Activated CD4-positive, alpha-beta T cell treated with anti-CD3 and anti-CD28 coated beads, Interleukin-2, Interleukin-4, amounts not matched to agents 100 ng/mL and 50 ng/mL, durations not matched to agents 16 hours and 8 hours (primary cell): ENCODE results near the gene PRKCQ.
A peak's percentile ranks its signal among the peaks of the same experiment; 100 is the strongest.

ENCODE experiments used
- DNase-seq: peaks from one replicate; pipeline ENCODE4 v3.0.0-alpha.2; 2020; ENCODE audit warnings: low spot score

The PRKCQ gene

DNA sequence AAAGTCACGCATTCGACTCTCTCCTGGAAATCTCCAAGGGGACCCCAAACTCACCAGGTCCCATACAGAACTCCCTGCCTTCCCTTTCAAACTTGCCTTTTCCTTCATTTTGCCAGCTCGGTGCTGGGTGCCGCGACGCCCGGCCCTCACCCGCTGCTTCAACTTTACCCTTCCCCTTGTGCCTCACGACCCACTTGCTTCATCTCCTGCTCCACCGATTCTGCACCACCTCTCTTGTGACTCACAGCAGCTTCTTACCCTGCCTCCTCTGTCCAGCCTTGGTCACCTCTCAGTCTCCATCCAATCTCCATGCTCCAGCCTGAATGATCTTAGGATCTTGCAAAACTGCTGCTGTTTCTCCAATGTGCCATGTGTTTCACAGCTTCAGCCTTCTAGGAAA lies 59.9 kb downstream of the PRKCQ start:
- no peak for DNase-seq

DNA sequence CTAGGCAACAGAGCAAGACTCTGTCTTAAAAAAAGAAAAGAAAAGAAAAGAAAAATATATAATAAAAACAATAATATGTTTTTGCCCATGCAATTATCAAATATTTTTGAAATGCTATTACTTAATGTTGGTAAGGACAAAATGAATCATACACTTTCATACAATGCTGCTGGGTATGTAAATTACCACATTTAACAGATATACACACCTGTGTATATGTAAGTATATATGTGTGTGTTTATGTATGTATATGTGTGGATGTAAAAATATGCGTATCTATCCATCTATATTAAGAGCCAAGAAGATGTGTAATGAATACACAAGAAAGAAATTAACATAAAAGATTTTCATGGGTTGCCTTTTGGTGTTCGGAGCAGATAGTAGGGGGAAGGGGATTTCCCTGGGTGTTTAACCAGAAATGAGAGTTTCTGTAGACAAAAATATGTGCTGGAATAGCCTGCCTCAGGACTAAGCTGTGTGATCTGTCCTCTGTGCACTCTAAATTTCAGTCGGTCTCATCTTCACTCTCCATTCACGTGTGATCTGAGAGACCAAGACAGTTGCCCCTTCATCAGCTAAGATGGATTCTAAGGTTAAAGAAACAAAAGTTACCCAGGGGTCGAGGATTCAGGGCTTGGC lies 61.2 kb downstream of the PRKCQ start:
- DNase-seq: peak; percentile 48

DNA sequence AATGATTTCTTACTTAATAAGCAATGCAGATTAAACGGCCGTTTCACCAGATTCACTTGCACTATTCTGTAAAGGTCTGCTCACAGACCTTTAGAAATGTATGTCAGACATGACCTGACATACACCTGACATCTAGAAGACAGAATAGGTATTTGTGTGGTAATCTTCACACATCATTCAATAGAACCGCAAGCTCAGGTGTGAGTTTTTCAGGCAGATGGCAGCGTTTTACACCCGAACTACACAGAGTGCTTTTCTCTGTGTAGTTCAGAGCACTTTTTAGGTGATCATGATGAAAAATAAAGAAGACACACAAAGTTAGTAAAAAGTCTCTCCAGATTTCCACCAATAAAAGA lies 63.2 kb downstream of the PRKCQ start:
- no peak for DNase-seq

DNA sequence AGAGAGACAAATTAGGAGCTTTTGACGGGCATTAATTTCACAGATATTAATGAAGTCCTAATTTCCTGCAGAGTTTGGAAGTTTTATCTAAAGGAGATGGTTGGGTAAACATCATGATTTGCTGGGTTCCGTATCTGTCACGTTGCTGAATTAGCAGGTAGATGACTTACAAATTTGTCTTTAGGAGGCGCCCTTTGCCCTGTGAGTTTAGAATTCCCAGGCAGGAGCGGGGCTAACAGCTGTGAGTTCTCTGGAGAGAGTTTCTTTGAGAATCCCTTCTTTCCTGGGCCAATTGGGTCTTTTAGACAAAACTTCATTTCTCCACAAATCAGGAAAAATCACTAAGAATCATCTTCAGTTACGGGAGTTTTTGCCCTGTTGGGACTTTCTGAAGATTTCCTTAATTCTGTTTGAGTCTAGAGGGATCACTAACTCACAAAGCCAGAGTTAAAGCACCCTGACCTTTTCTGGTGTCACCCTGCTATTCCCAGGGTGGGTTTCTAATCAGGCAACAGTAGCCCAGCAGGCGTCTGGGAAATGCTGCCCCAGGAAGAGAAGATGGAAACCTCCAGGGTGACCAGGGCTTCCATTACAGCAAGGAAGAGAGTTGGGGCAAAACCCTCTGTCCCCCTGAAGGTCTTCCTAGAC lies 63.7 kb downstream of the PRKCQ start:
- DNase-seq: no peak

DNA sequence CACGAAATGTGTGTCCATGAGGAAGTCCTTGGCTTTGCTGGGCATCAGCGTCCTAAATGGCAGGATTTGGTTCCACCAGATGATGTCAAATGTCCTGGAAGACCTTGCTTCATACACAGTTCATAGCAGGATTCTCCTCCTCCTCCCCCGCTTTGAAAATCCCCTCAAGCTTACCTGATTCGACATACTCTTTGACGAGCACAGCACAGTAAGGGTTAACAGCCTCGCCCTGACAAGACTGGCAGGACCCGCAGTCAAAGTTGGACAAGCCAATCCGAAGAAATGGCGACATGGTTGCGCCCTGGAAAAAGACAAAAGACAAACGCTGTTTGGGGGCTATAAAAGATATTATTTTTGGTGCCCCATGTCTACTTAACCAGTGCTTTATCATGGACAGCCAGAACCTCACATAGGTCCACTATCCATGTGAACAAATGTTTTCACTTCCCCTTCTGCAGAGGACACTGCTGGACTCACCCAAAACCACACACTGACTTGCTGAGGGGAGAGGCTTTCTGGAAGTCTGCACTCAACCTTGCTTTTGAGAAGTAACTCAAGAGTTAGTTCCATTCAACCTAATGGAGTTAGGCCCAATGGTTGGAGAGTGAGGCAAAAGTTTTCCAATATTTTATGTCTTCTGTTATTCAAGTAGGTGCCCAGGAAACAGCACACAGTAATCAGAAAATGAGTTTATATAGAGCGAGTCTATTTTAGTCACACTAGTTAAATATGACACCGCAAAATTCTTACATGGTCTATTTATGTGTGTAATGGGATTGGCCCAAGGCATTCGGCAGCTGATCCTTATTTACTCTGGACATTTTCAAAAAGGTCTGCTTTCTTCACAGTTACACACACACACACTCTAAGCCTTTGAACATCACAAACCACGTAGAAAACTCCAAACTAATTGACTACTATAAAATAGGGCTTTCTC lies 65.0 kb downstream of the PRKCQ start:
- no peak for DNase-seq

DNA sequence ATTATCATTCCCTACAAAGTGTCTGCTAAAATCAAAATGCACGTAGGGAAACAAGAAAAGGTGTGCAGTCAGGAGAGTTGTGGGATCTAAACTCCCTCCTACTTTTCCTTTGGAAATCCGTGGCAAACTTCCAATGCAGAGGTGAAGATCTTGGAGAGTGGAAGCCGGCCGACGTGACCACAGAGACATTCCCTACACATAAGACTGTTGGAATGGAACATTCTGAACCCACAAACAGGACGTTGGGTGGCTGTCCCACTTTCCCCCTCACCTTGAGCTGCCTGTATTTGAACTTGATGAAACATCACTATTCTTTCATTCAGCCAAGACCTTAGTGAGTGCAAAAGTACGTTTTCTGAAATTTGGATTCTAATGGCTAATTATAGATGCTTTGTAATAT lies 65.9 kb downstream of the PRKCQ start:
- DNase-seq: no peak

DNA sequence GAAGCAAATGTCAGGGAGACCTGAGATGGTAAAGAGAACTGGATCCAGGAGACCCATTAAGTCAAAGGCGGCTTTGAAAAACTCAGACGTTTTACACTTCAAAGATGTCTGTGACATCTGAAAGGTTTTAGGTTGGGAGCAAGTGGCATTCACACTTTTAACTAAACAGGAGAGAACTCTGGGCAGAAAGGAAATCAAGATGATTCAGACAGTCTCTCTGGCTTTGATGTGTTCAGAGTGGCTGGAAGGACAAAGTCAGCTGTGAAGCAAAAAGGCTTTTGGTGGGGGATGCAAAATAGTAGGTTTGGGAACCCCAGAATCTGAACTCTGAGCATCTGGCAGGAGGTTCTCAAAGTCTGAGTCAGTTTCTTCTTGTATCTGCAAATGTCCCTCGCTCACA lies 66.6 kb downstream of the PRKCQ start:
- DNase-seq: peak; percentile 69

DNA sequence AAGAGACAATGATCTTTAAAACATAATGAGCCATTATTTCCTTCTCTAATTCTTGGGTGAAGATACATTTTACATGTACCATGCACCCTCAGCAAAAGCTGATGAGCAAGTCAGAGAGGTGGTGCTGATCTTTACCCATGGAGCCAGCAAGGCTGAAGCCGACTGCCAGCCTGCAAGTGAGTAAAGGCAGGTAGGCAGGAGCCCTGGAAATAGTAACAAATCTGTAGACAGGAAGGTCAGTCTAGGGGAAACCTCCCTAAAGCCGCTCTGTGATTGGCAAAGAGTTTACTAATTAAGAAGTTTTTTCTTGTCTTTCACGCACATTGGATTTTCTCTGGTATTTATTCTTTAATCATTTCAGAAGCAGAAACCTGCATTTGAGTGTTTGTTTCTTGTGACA lies 67.9 kb downstream of the PRKCQ start:
- no peak for DNase-seq

DNA sequence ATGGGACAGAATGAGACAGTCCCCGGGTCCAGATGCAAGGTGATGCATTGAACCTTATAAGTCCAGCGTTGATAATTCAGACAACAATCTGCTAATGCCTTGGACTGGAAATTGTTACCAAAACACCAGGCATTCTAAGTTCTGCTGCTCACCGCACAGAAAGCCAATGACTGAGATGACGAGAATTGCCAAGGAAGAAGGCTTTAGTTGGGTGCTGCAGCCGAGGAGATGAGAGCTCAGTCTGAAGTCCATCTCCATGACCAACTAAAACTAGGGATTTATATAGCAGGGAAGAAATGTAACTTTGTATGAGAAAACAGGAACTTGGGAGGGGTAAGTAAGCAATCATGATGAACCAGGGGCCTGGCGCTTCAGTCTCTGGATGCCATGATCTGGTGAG lies 68.7 kb downstream of the PRKCQ start:
- DNase-seq: no peak

DNA sequence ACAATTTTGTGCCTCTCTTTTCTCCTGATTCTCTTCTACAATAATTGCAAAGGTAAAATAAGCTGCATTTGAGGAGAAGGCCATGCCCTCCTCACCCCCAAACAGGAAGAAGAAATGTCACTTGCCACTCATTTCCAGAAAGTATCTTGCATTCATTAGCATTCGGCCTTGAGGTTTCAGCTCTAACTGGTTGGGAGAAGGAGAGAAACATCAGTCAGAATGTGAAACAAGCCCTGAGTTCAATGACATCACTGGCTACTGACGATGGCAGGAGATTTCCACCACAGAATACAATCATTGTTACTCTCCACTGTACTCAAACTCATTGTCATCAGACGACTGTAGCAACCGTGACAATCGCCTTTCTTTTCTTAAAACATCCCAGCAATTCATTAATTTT lies 72.8 kb downstream of the PRKCQ start:
- DNase-seq: peak; percentile 93

DNA sequence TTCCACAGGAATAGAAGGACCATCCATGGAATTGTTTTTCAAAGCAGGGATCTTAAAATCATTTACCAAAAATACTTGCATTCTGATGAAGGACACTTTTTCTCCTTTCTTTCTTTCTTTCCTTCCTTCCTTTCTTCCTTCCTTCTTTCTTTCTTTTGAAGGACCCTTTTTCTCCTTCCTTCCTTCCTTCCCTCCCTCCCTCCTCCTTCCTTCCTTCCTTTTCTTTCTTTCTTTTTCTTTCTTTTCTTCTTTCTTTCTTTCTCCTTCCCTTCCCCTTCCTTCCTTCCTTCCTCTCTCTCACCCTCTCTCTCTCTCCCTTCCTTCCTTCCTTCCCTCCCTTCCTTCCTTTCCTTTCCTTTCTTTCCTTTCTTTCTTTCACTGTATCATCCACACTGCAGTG lies 74.8 kb downstream of the PRKCQ start:
- no peak for DNase-seq

DNA sequence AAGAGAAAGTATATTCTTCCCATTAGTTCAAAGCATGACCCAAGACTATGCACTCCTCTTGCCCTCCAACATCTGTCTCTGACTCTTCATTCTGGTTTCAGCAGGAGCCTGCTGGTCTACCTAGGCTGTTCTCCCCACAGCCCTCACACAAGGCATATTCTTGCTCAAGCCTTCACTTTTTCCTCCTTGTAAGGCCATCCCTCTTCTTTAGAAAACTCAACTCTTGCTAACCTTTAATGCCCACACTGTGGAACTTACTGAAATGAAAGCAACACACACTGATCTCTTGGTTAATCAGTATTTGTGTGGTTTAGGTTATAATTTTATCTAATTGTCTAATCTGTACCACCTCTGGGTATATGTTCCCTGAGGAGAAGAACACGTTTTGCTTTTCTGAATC lies 75.8 kb downstream of the PRKCQ start:
- peak; percentile 28 for DNase-seq

DNA sequence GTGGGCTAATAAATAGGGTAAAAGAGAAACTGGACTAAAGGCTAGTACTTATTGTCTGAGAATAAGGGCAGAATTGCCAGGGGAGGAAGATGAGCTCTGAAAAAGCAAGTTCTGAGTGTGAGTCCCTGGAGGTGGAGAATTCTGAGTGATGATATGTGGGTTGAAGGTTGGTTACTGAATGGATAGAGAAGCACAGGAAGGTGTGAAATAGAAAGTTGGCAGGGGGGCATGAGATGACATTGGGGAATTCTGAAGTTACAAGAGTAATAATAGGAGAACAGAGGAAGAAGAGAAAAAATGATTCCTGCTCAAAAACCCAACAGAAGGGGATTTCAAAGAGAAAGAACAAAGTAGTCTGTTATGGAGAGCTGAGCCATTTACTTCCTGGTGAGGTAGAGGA lies 76.9 kb downstream of the PRKCQ start:
- DNase-seq: no peak

DNA sequence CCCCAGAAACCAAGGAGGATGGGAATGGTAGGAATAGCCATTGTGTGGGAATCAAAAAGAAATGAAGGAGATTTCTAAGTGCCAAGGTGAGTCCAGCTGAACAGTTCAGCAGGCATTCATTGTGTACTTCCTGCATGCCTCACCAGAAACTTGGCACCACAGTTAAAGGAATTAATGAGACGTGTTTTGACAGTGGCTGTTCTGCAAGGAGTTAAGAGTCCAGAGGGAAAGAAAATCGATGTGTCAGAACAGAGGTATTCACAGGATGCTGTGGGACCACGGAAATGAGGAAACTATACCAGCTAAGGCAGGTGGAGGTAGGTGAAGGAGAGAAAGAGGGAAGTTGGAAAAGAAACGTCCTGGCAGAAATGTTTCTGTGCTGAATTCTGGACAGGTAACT lies 78.1 kb downstream of the PRKCQ start:
- no peak for DNase-seq

DNA sequence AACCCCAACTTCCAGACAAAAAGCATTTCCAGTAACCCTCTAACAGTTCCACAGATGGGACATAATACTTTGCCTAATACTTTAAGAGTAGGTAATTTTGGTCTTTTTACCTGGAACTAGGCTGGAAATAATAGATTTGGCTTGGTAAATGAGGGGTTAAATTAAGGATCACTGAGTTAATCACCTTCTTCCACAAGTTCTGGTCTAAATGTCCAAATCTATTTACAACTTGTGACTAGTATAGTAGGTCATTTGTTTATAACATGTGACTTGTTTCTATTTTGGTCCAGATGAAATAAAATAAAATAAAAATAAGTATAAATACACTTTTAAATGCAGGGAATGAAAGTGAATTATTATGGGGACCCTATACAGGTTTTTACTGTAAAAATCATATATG lies 80.1 kb downstream of the PRKCQ start:
- no peak for DNase-seq

DNA sequence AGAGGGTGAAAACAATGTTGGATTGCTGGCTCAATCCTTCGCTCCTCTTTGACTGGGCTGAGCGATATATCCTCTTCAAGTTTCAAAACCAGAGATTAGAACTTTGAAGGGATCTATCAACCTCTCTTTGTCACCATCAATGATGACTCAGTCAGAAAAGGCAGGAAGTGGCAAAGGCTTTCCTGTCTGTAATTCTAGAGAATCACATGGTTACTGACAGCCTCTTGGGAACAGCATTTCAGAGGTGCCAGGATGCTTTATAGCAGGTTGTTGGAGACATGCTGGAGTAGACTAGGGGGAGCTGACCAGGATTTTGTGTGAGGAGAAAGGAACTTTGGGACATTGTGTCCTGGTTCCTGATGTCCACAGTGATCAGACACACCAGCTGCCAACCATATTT lies 81.3 kb downstream of the PRKCQ start:
- DNase-seq: peak; percentile 88

DNA sequence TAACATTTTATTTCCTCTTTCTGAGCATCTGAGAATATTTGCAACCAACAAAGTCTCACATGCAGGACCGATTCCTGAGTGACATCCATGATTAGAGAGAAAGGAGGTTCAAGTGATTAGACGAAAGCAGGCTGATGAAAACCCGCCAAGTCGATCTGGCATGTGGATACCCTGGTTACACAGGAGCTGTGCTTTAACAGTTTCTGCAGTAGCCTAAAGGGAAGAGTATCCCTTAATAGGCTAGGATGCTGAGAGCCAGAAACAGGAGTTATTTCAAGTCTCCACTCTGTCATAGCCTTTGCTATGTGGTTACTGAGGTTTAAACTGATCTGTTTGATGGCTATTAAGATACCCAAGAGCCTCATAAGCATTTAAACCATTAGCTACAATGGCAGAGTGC lies 82.5 kb downstream of the PRKCQ start:
- DNase-seq: no peak

DNA sequence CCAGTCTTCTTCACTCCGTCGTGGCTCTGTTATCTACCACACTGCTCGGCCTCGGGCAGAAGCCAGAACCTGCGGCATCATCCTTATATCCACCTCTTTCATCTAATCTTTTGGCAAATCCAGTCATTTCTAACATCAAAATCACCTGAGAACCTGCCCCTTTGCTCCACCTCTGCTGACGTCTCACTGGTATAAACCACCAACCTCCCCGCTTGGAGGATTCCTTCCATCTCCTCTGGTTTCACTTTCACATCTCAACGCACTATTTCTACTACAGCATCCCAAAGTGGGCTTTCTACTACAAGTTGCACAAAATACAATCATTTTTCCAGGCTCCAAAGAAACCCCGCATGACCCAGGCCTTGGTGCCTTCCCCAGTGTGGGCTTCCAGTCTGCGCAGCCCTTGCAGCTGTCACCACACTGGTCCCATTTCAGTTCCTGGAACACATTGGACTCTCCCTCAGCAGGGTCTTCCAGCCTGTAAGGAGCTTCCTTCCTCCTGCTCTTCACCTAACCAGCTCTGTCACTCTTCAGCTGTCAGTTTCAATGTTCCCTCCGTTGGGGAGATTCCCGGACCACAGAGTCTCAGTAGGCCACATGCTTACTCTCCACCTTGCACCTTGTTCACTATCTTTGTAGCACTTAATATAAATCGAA lies 85.0 kb downstream of the PRKCQ start:
- peak; percentile 63 for DNase-seq

DNA sequence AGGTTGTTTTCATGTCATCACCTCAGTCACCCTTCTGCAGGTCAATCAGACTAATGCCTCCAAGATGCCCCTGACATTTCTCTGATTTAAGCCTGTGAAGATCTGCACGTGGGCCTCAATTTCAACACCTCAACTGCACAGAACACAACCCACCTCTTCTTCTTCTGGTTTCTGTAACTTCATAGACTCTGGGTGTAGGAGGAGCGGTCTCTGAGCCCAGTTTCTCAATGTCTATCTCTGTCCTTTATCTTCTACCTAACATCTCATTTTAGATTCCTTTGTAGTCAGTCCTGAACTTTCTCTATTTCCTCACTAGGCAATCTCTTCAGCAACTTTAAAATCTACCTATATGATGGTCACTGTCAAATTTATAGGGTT lies 85.6 kb downstream of the PRKCQ start:
- DNase-seq: no peak

DNA sequence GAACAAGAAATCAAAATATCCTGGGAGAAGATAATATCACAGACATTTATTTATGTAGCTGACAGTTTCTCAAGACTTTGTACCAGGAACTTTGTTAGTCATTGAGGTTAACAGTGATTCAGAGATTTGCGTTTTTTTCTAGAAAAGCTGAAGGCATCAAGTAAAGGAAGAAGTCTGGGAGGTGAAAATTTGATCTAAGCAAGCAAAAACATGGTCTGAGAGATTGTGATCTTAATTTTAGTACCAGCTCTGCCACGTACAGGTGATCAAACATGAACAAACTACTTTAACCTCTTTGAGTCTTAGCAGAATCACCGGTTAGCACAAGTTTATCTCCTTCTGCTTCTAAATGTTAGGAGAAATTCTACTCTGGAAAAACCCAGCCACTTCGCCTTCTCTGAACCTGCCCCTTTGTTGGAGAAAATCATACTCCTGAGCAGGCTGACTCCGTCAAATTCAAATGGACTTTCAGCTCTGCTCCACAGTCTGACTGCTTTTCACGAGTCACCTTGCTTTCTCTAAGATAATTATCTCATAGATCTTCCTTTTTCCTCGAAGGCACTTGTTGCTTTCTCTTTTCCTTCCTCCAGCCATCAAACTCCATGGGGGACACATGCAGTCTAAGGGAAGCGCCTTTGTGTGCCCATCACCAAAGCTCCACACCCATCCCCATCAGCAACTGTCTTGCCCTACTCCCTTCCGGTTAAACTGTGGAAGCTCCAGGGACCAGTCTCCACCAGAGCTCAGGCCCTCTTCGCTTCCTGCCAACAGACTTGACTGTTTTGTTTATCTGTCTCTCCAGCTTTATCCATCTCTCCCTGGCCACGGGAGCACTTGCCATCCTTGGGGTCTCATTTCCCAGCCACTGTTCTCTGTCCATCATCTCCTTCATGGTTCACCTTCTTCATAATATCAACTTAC lies 86.3 kb downstream of the PRKCQ start:
- DNase-seq: peak; percentile 76

DNA sequence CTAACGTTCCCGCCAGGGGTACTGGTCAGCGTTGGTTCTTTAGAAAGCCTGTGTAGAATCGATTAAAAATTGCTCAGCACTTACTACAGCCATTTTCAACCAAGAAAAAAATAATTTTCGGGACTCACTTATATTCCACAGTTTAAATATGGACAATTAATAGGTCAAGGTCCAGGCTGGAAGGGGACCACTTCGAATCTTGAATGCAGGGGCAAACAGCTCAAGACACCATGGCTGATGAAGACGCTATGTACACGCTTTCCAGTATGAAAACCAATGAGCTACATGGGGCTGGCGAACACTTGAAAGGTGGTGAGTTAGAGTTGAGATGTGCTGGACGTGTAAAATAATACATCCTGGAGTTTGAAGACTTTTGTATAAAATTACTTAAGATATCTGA lies 87.2 kb downstream of the PRKCQ start:
- no peak for DNase-seq
